ENCODE data around the gene ACSL1.

The ACSL1 gene

DNA sequence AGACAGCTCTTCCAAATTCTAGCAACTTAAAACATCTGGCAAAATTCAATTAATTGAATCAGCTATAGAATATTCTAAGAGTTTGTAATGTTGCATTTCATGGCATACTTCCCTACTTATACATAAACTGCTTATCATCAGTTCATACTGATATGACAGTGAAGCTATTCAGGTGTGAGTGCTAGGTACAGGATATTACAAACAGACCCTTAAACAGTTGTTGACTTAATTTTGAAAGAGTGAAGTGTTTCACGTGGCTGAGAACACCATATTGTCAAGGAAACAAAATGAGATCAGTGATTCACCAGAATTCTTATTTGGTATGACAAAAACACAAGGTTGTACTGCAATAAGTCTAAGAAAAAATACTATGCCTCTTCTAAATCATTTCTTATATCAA is 119.3 kb downstream of the ACSL1 start:
- no peak for DNase-seq

DNA sequence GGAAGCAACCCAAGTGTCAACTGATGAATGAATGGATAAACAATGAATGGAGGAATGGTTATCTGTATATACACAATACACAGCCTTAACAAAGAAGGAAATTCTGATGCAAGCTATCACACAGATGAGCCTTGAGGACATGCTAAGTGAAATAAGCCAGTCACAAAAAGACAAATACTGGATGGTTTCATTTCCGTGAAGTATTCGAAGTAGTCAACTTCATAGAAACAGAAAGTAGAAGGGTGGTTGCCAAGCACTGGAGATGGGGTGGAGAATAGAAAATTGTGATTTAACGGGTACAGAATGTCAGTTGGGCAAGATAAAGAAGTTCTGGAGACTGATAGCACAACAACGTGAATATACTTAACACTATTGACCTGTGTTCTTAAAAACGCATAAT is 120.1 kb downstream of the ACSL1 start:
- DNase-seq = no peak

Data from DMS 273 treated with DMSO at 0.1 percent for 48 hours (cell line).